Astrocyte (in vitro differentiated cells and primary cell): ENCODE measurements around the gene CHAD. TPM values are rescaled to one million over a fixed set of nuclear protein-coding genes. Genes with fewer than 3 reads are reported as not detected.

Source experiments
- DNase-seq: peaks from one replicate; pipeline ENCODE4 v3.0.0-alpha.2; 2010; ENCODE audit warnings: low read depth
- FAIRE-seq: peaks from 2 replicates; lab custom pipeline; 2011; peaks lifted over from hg19 to GRCh38; lab: Jason Lieb, UNC
- H2AFZ ChIP-seq: 2 replicates; pipeline ENCODE4 v1.6.0; 2012; ENCODE audit warnings: low read depth, low read length, inconsistent platforms
- H3K27ac ChIP-seq: 2 replicates; pipeline ENCODE4 v1.5.1; 2011; ENCODE audit warnings: low read depth, low read length, inconsistent platforms
- H3K27me3 ChIP-seq: 2 replicates; pipeline ENCODE4 v1.6.0; 2011; ENCODE audit warnings: low read length, inconsistent platforms; ENCODE audit not compliant: insufficient read depth
- H3K36me3 ChIP-seq: 2 replicates; pipeline ENCODE4 v1.5.1; 2011; ENCODE audit warnings: low read length, inconsistent platforms; ENCODE audit not compliant: insufficient read depth
- H3K4me1 ChIP-seq: 2 replicates; pipeline ENCODE4 v1.5.1; 2011; ENCODE audit warnings: low read length, inconsistent platforms; ENCODE audit not compliant: insufficient read depth
- H3K4me2 ChIP-seq: 2 replicates; pipeline ENCODE4 v1.6.0; 2012; ENCODE audit warnings: low read length, inconsistent platforms
- H3K4me3 ChIP-seq: 2 replicates; pipeline ENCODE4 v1.5.1; 2011; ENCODE audit warnings: low read depth, mild to moderate bottlenecking, low read length, inconsistent platforms; ENCODE audit not compliant: insufficient read depth
- H3K79me2 ChIP-seq: 2 replicates; pipeline ENCODE4 v1.6.0; 2012; ENCODE audit warnings: mild to moderate bottlenecking, low read length, inconsistent platforms; ENCODE audit not compliant: insufficient read depth
- H3K9ac ChIP-seq: 2 replicates; pipeline ENCODE4 v1.6.0; 2012; ENCODE audit warnings: mild to moderate bottlenecking, low read length, inconsistent platforms
- H3K9me3 ChIP-seq: 2 replicates; pipeline ENCODE4 v1.5.1; 2012; ENCODE audit warnings: low read depth, mild to moderate bottlenecking, low read length, inconsistent platforms; ENCODE audit not compliant: insufficient read depth
- H4K20me1 ChIP-seq: 2 replicates; pipeline ENCODE4 v1.6.0; 2012; ENCODE audit warnings: low read length, inconsistent platforms; ENCODE audit not compliant: insufficient read depth
- H3K27ac Mint-ChIP-seq: one replicate; pipeline ENCODE4 v1.8.0; 2021; ENCODE audit warnings: mild to moderate bottlenecking, mixed read lengths; ENCODE audit not compliant: unreplicated experiment
- H3K27me3 Mint-ChIP-seq: one replicate; pipeline ENCODE4 v1.8.0; 2021; ENCODE audit warnings: low read depth, mixed read lengths; ENCODE audit not compliant: unreplicated experiment
- H3K36me3 Mint-ChIP-seq: one replicate; pipeline ENCODE4 v1.8.0; 2021; ENCODE audit warnings: low read depth, mixed read lengths; ENCODE audit not compliant: unreplicated experiment
- H3K4me1 Mint-ChIP-seq: one replicate; pipeline ENCODE4 v1.8.0; 2021; ENCODE audit warnings: low read depth, mixed read lengths; ENCODE audit not compliant: unreplicated experiment
- H3K4me3 Mint-ChIP-seq: one replicate; pipeline ENCODE4 v1.8.0; 2021; ENCODE audit warnings: mild to moderate bottlenecking, moderate library complexity, mixed read lengths; ENCODE audit not compliant: unreplicated experiment
- H3K9me3 Mint-ChIP-seq: one replicate; pipeline ENCODE4 v1.8.0; 2021; ENCODE audit warnings: mild to moderate bottlenecking, mixed read lengths; ENCODE audit not compliant: unreplicated experiment
- EZH2 ChIP-seq: IDR thresholded peaks from 2 replicates; pipeline ENCODE4 v1.6.1; 2012; ENCODE audit warnings: mild to moderate bottlenecking, low read length, inconsistent platforms; ENCODE audit not compliant: insufficient read depth
- total RNA-seq: library from RNA; stranded (reverse); gene quantifications from 2 replicates; pipeline ENCODE4 v1.2.1, GENCODE V29; 2021
- TF ChIP-seq, protein P1 (sequence below): IDR thresholded peaks from 2 replicates; pipeline ENCODE4 v1.5.1; 2011; ENCODE audit warnings: low read depth, mild to moderate bottlenecking, inconsistent platforms, low read length, moderate library complexity; ENCODE audit not compliant: insufficient read depth

CHAD gene
- total RNA-seq, 1 donor from 2014 or later, result not detected

DNA sequence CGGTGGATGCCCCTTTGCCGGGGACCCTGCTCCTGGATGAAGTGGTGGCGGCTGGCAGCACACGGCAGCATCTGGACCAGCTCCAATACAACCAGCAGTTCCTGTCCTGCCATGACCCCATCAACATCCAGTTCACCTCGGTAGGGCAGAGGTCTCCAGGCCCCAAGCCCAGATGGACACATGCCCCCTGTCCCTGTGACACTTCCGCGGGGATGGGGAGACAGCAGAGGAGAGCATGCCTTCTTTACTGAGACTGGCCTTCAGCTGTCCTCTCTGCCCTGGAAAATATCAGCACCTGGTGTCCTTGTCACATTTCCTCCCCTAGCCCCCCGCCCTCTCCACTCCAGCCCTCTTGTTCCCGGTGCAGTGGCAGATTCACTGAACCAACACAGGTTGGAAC lies 6.2 kb downstream of the CHAD start:
- peaks cover 4% of the 10 kb centered on the region for H3K27me3 Mint-ChIP-seq
- FAIRE-seq, result no peak
- Histone ChIP-seq H3K9me3 (no peaks in the 10 kb centered on the region), H2AFZ (no peak overlapping the region), H3K79me2 (no peaks in the 10 kb centered on the region), H3K27ac (no peak overlapping the region), H3K9ac (no peak overlapping the region), H3K27me3 (no peaks in the 10 kb centered on the region), H3K4me2 (no peak overlapping the region), H3K36me3 (no peaks in the 10 kb centered on the region), H3K4me3 (no peak overlapping the region), H4K20me1 (peaks cover 12% of the 10 kb centered on the region), H3K4me1 (no peaks in the 10 kb centered on the region)
- no peak overlapping the region for H3K4me3 Mint-ChIP-seq
- H3K9me3 Mint-ChIP-seq, result peaks cover 2% of the 10 kb centered on the region
- H3K27ac Mint-ChIP-seq, result no peak overlapping the region
- peaks cover 31% of the 10 kb centered on the region for H3K36me3 Mint-ChIP-seq
- DNase-seq, result no peak
- H3K4me1 Mint-ChIP-seq, result peaks cover 14% of the 10 kb centered on the region
- TF ChIP-seq, protein P1, sequence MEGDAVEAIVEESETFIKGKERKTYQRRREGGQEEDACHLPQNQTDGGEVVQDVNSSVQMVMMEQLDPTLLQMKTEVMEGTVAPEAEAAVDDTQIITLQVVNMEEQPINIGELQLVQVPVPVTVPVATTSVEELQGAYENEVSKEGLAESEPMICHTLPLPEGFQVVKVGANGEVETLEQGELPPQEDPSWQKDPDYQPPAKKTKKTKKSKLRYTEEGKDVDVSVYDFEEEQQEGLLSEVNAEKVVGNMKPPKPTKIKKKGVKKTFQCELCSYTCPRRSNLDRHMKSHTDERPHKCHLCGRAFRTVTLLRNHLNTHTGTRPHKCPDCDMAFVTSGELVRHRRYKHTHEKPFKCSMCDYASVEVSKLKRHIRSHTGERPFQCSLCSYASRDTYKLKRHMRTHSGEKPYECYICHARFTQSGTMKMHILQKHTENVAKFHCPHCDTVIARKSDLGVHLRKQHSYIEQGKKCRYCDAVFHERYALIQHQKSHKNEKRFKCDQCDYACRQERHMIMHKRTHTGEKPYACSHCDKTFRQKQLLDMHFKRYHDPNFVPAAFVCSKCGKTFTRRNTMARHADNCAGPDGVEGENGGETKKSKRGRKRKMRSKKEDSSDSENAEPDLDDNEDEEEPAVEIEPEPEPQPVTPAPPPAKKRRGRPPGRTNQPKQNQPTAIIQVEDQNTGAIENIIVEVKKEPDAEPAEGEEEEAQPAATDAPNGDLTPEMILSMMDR, result no peak
- TF ChIP-seq EZH2, result no peak

DNA sequence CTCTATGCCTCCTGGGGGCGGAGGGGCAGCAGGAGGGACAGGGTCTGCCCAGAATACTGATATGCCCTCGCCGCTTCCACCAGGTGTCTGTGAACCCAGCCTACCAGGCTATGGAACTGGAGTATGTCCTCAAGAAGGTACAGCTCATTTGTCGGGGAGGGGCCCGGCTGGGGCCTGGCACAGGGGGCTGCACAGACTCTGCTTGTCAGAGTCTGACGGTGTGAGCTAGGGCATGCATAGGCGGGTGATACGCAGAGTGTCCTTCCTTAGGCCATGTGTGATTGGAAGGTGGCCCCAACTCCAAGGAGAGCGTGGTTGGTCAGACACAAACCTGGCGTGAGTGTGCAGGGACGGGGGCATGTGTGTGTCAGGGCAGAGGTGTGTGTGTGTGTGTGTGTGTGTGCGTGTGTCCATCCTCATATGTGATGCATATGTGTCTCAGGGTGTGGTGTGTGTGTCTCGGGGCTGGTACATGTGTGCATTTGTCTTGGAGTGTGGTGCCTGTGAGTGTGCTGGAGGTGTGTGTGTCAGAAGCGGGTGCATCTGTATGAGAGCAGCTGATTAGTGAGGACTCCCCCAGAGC lies 7.0 kb downstream of the CHAD start:
- H3K4me1 Mint-ChIP-seq, result peaks cover 14% of the 10 kb centered on the region
- H4K20me1 ChIP-seq, result peaks cover 12% of the 10 kb centered on the region
- TF ChIP-seq, protein P1, result no peak
- TF ChIP-seq EZH2, result no peak
- peaks cover 30% of the 10 kb centered on the region for H3K36me3 Mint-ChIP-seq
- no peaks in the 10 kb centered on the region for H3K9me3 ChIP-seq
- peaks cover 4% of the 10 kb centered on the region for H3K27me3 Mint-ChIP-seq
- H3K36me3 ChIP-seq, result no peaks in the 10 kb centered on the region
- DNase-seq (no peak), FAIRE-seq (no peak)
- no peak overlapping the region for H3K4me2 ChIP-seq
- H3K27ac ChIP-seq, result no peak overlapping the region
- no peak overlapping the region for H3K4me3 ChIP-seq
- no peak overlapping the region for H3K9ac ChIP-seq
- H3K4me3 Mint-ChIP-seq, result no peak overlapping the region
- no peak overlapping the region for H3K27ac Mint-ChIP-seq
- H3K79me2 ChIP-seq, result no peaks in the 10 kb centered on the region
- no peaks in the 10 kb centered on the region for H3K27me3 ChIP-seq
- peaks cover 2% of the 10 kb centered on the region for H3K9me3 Mint-ChIP-seq
- no peak overlapping the region for H2AFZ ChIP-seq
- no peaks in the 10 kb centered on the region for H3K4me1 ChIP-seq

DNA sequence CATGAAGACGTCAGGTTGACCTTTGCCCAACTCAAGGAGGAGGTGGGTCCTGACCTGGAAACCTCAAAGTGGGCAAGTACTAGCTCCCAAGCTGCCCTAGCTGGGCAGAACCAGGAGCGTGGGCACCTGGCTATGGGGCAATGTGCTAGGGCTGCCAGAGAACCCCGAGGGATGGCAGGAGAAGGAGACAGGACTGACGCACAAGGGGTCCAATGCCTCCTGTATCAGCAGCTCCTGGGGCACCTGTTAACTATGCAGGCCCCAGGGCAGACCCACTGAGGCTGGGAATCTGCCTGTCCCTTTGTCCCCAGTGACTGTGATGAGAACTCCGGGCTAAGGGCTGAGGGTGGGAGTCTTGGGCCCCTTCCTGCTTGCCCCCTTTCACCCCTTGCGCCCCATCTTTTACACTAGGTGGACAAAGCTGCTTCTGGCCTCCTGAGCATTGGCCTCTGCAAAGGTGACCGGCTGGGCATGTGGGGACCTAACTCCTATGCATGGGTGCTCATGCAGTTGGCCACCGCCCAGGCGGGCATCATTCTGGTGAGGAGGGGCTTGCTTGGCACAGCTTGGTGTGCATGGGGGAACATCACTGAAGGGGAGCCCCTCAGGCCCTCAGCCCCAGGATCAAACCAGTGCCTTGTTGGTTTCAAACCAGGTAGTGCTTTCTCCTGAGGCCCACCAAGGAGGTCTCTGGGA lies 7.7 kb downstream of the CHAD start:
- Histone ChIP-seq H3K27me3 (no peaks in the 10 kb centered on the region), H3K27ac (no peak overlapping the region), H4K20me1 (peaks cover 12% of the 10 kb centered on the region), H3K4me1 (no peaks in the 10 kb centered on the region), H3K9ac (no peak overlapping the region), H3K4me2 (no peak overlapping the region), H3K9me3 (no peaks in the 10 kb centered on the region), H3K36me3 (no peaks in the 10 kb centered on the region), H2AFZ (no peak overlapping the region), H3K79me2 (no peaks in the 10 kb centered on the region), H3K4me3 (no peak overlapping the region)
- H3K36me3 Mint-ChIP-seq, result peaks cover 28% of the 10 kb centered on the region
- H3K4me1 Mint-ChIP-seq, result peaks cover 14% of the 10 kb centered on the region
- FAIRE-seq (no peak), DNase-seq (no peak)
- no peak overlapping the region for H3K27ac Mint-ChIP-seq
- TF ChIP-seq EZH2, result no peak
- TF ChIP-seq, protein P1, result no peak
- peaks cover 2% of the 10 kb centered on the region for H3K9me3 Mint-ChIP-seq
- H3K27me3 Mint-ChIP-seq, result peaks cover 4% of the 10 kb centered on the region
- no peak overlapping the region for H3K4me3 Mint-ChIP-seq
